Measurements from ENCODE around the gene SLC27A2.

DNA sequence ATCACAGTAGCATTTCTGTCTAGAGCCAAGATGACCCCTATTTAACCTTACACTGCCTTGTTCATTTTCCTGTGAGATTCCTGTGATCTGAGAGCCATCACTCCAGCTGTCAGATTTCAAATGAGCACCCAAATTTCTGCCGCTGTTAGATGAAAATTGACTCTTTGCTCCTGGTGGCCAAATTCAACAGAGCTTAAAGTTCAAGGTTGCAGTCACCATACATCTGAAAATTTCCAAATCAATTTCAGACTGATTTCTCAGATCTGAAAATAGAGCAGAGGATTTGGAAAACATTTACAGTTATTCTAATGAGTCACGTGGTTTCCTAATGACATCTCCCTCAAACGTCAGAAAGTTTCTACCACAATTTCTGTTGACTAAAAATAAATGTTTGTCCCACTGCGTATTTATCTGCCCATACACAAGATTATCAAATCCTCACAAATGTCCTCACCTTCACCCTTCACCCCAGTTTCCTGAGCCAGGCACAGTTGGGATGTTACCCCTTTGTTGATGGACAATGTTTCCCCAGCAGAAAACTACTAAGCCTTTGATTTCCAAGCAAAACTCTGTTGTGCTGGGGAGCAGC is 67.1 kb downstream of the SLC27A2 start:
- no peak for TF ChIP-seq EZH2 (IDR thresholded peaks at IDR 0.05; ENCODE audit: insufficient read depth, poor library complexity, severe bottlenecking)
- TF ChIP-seq EZH2phosphoT487 (IDR thresholded peaks at IDR 0.05; ENCODE audit: insufficient read depth, low read depth) = no peak
